ELF-1 (cell line): ENCODE data around the gene ADAMTS5.

ENCODE experiments used
- DNase-seq: peaks from one replicate; pipeline ENCODE4 v3.0.0-alpha.2; 2016; ENCODE audit warnings: low read depth, low spot score

Gene ADAMTS5

DNA sequence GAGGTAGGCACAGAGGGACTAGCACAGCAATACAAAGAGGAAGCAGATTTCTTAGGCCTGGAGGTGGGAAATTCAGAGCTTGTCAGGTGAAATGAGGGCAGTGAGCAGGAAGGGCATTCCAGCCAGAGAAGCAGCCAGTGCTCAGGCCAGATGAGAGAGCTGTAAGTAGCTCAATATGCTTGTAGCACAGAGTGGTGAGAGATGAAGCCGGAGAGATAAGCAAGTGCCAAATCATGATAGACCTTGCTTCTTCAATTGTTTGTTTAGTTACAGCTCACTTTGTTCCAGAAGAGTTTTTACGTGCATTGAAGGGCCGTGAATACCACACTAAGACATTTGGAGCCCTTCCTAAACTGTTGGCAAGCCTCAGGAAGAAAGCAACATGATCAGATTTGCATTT is 79.6 kb downstream of the ADAMTS5 start:
- DNase-seq = no peak

DNA sequence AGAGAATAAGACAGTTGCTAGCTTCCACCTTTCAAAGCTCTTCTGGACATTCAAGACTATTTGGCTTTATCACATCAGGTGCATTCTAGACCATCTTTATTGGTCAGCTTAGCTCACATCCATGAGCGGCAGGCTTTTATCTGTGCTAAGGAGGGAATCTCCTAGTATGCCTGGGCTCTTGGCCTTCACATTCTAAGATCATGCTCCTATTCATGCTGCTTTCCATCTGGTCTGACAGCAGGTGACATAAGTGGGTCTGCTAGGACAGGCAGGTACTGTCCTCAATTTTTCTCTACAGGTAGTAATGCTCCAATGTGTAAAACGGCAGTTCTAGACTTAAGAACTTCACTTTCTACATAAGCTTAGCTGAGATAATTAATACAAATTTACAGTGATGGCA is 82.5 kb downstream of the ADAMTS5 start:
- DNase-seq = no peak

DNA sequence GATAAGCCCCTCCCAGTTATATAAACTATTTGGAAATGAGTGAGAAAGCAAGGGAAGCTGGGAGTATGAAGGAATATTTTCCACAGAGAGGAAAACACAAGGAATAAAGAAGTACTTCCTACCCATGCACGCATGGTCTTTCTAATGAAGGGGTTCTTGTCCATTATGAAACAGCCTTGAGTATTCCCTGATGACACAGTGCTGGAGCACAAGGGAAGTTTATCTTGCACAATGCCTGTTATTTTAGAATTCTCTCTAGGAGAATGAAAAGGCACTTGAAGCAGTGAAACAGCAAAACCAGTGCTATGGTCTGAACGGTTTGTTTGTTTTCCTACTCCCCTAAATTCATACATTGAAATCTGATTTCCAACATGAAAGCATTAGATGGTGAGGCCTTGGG is 83.1 kb downstream of the ADAMTS5 start:
- DNase-seq = no peak

DNA sequence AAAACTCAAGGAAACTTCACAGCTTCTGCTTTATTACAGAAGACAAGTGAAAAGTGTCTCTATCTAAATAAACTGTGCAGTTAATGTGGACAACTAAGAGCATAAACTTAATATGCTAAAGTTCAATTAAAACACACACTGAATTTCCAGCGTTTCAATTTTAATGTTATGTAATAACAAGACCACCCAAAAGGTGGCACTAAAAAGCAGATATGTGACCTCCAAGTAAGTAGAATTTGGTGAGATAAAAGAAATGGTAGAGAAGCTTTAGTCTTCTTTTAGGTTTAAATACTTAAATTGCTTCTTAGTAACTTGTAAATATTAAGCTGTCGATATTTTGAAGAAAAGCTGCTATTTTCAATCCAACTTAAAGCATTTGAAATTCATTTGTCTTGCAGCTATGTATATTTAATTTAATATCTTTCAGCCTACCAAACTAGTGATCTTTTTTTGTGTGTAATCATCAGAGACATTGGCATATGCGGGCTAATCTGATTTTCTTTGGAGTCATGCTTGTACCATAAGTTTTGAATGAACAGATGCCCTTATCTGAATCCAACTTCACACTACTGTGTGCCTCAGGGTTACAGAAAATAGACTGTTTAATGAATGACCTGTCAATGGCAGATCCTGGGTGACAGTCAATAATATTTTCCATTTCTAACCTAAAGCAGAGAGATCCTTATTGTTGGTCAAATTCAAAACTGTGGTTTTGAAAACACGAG is 85.2 kb downstream of the ADAMTS5 start:
- DNase-seq = no peak

DNA sequence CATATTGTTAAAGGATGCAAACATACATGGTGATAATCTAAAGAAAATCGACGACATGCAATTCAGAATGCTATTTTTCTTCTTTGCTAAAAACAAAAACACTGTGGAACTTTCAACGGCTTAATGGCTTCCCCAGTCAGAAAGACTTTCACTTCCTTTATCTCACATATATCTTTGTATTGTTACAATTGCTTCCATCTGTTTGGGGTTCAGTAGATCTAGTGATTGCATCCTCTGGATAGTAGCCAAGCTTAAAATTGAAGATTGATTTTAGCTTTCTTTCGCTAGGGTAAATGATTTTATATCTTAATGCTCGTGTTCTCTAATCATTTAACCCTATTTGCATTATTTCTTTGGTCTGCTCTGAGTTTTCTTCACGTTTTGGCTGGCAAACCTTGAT is 89.9 kb downstream of the ADAMTS5 start:
- DNase-seq = no peak

DNA sequence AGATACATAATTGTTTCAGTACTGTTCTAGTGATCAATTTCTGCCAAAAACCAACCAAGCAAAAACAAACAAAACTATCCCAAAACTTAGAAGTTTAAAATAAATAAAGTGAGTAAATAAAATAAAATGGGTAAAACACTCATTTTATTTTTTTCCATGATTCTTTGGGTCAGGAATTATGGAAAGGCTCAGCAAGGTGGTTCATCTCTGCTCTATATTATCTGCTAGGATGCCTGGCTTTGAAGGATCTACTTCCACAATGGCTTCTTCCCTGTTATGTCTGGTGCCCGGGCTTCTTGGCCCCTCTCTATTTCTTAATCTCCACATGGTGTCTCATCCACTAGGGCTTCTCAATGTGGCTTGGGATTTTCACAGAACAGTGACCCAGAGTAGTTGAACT is 92.5 kb downstream of the ADAMTS5 start:
- DNase-seq = no peak
